HepG2 (cell line): ENCODE measurements around the gene UCN3. TPM values are rescaled to one million over a fixed set of nuclear protein-coding genes. Genes with fewer than 3 reads are reported as not detected.

ENCODE experiments used
- ATAC-seq: fragments of 200-7000 bp; cut with Tn5 transposase; 3 replicates; pipeline ENCODE4 v1.9.1; 2020; ENCODE audit warnings: mild to moderate bottlenecking, moderate library complexity
- BruUV-seq: library from RNA; stranded (reverse); fragments of 400-500 nt; replicated peaks from 2 replicates; lab custom pipeline; 2021; lab: Mats Ljungman, UMichigan
- CTCF ChIA-PET: fragments of 300-600 bp; formaldehyde crosslinking; extraction: SDS; loops from one replicate; lab custom pipeline; 2021; ENCODE audit warnings: low total read pairs, inconsistent platforms, low intra/inter-chr PET ratio; lab: Yijun Ruan, JAX
- POLR2A ChIA-PET: fragments of 350-600 bp; sonication (Branson Sonifier 250); formaldehyde crosslinking; loops from one replicate; lab custom pipeline; 2020; ENCODE audit warnings: antibody characterized with exemption, inconsistent platforms; lab: Yijun Ruan, JAX
- DNase-seq: peaks from one replicate; pipeline ENCODE4 v3.0.0-alpha.2; 2015; ENCODE audit warnings: low spot score
- FAIRE-seq: peaks from 3 replicates; lab custom pipeline; 2011; peaks lifted over from hg19 to GRCh38; lab: Jason Lieb, UNC
- H2AFZ ChIP-seq: one replicate; pipeline ENCODE4 v1.6.1; 2011; ENCODE audit warnings: low read length, inconsistent platforms
- H3K27ac ChIP-seq: fragments of 300-600 bp; 3 replicates; pipeline ENCODE4 v1.8.0; 2011; ENCODE audit warnings: mixed run types, mild to moderate bottlenecking, mixed read lengths, low read length, inconsistent platforms; ENCODE audit not compliant: insufficient read depth; ENCODE audit errors: extremely low read length
- H3K27me3 ChIP-seq, 2 experiments: fragments of 200-600 bp in 1 of 2; 2 replicates in 1 of 2; 3 replicates in 1 of 2; pipeline versions ENCODE4 v1.6.0 to v1.8.0; 2011; ENCODE audit warnings: low read length in 2 of 2, mild to moderate bottlenecking in 2 of 2, moderate library complexity in 2 of 2, inconsistent platforms in 1 of 2; ENCODE audit not compliant: insufficient read depth in 2 of 2, control insufficient read depth in 1 of 2
- H3K36me3 ChIP-seq, 2 experiments: fragments of 200-600 bp in 1 of 2; replicated peaks in 1 of 2; 2 replicates in 1 of 2; 3 replicates in 1 of 2; pipeline versions ENCODE4 v1.5.1 to v1.8.0; 2011; ENCODE audit warnings: low read length in 2 of 2, inconsistent platforms in 1 of 2; ENCODE audit not compliant: insufficient read depth in 2 of 2, control insufficient read depth in 1 of 2
- H3K4me1 ChIP-seq: 2 replicates; pipeline ENCODE4 v1.5.1; 2012; ENCODE audit warnings: low read length, inconsistent platforms; ENCODE audit not compliant: insufficient read depth
- H3K4me2 ChIP-seq: 2 replicates; pipeline ENCODE4 v1.6.0; 2011; ENCODE audit warnings: low read depth, low read length, inconsistent platforms
- H3K4me3 ChIP-seq, 3 experiments: fragments of 200-600 bp in 1 of 3; sonication (generic), shearing (Covaris generic) in 1 of 3; replicated peaks in 1 of 3; 2 replicates each; pipeline ENCODE4 v1.5.1; 2011 to 2016; ENCODE audit warnings: low read length in 3 of 3, inconsistent platforms in 2 of 3, low read depth in 2 of 3, mild to moderate bottlenecking in 2 of 3, control low read depth in 1 of 3, mixed read lengths in 1 of 3; ENCODE audit not compliant: insufficient read depth in 1 of 3
- H3K79me2 ChIP-seq: one replicate; pipeline ENCODE4 v1.6.1; 2011; ENCODE audit warnings: low read length, inconsistent platforms; ENCODE audit not compliant: insufficient read depth
- H3K9ac ChIP-seq: 2 replicates; pipeline ENCODE4 v1.6.0; 2011; ENCODE audit warnings: mild to moderate bottlenecking, low read depth, low read length, inconsistent platforms; ENCODE audit not compliant: insufficient read depth
- H3K9me3 ChIP-seq: 2 replicates; pipeline ENCODE4 v1.5.1; 2012; ENCODE audit warnings: mild to moderate bottlenecking, low read length
- H4K20me1 ChIP-seq: 2 replicates; pipeline ENCODE4 v1.6.0; 2011; ENCODE audit warnings: inconsistent platforms, mild to moderate bottlenecking, low read length, moderate library complexity; ENCODE audit not compliant: insufficient read depth
- ZNF24 ChIP-seq: fragments of 450-650 bp; IDR thresholded peaks from 2 replicates; pipeline ENCODE4 v1.6.1; 2017; ENCODE audit warnings: antibody characterized with exemption, mild to moderate bottlenecking
- WGBS: methylation state at CpG from one replicate; pipeline ENCODE4 v1.1.6; 2017; ENCODE audit warnings: low lambda C conversion rate; 5-methylcytosine and 5-hydroxymethylcytosine counted together
- in situ Hi-C: cut with HindIII; loops from 2 replicates; pipeline ENCODE4 v1.10.0; 2017; ENCODE audit warnings: low pct_unique_long_range_greater_than_20kb; ENCODE audit not compliant: extremely low pct_ligation_motif_present
- intact Hi-C: fragments of 100-400 bp; cut with micrococcal nuclease; formaldehyde crosslinking; loops from one replicate; pipeline ENCODE4 v1.10.0; 2022; ENCODE audit not compliant: unreplicated experiment
- polyA plus RNA-seq, 8 experiments: library from polyadenylated mRNA; depleted of rRNA in 3 of 8; stranded (reverse) in 7 of 8; unstranded in 1 of 8; fragments of >200 nt; fragmentation: Illumina TruSeq in 4 of 8; extraction: Trizol in 4 of 8; gene quantifications; 2 replicates each; pipeline versions ENCODE4 v1.2.1 to v1.2.3, GENCODE V29; 2011 to 2016; ENCODE audit warnings: low read depth in 4 of 8, missing spikeins in 1 of 8, mixed read lengths in 1 of 8; ENCODE audit not compliant: insufficient read depth in 1 of 8
- total RNA-seq, 5 experiments: library from RNA; depleted of rRNA; stranded (reverse); fragments of >200 nt; fragmentation: Illumina TruSeq; extraction: Trizol; gene quantifications; 2 replicates each; pipeline ENCODE4 v1.2.3, GENCODE V29; 2016; ENCODE audit warnings: low read depth in 1 of 5
- TF ChIP-seq, protein P1 (sequence below): sonication (generic); formaldehyde crosslinking; IDR thresholded peaks from 2 replicates; pipeline ENCODE4 v1.4.0; 2020; ENCODE audit warnings: mild to moderate bottlenecking, missing genetic modification reagents, borderline replicate concordance

Gene UCN3
- total and polyA plus RNA-seq, 2 of the 13 experiments (the other 11 are each of a cell fraction or from before 2014, with no cell fraction given) = not detected

DNA sequence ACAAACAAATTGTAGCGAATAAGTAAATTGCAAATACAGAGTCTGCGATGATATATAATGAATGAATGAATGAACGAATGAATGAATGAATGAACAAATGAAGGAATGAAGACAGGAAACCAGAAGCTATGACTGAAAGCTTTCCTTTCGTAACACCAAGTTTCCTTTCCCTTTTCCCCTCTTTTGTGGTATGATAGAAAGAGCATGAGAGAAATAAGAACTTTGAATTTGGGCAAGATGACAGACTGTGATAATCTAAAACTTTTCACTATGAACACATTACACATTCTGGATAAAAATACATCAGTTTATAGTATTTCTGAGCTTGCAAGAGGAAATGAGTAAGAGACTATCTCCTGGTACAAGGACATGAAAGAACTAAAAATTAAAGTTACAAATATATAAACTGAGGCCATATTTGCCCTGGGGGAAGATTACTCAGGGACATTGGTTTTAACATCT lies 8.4 kb upstream of the UCN3 start:
- no peak overlapping the region for H2AFZ ChIP-seq
- BruUV-seq = no TSS peak
- DNase-seq (no peak), FAIRE-seq (no peak), ATAC-seq (no peak)
- peak; percentile 73 for TF ChIP-seq ZNF24
- TF ChIP-seq, protein P1, sequence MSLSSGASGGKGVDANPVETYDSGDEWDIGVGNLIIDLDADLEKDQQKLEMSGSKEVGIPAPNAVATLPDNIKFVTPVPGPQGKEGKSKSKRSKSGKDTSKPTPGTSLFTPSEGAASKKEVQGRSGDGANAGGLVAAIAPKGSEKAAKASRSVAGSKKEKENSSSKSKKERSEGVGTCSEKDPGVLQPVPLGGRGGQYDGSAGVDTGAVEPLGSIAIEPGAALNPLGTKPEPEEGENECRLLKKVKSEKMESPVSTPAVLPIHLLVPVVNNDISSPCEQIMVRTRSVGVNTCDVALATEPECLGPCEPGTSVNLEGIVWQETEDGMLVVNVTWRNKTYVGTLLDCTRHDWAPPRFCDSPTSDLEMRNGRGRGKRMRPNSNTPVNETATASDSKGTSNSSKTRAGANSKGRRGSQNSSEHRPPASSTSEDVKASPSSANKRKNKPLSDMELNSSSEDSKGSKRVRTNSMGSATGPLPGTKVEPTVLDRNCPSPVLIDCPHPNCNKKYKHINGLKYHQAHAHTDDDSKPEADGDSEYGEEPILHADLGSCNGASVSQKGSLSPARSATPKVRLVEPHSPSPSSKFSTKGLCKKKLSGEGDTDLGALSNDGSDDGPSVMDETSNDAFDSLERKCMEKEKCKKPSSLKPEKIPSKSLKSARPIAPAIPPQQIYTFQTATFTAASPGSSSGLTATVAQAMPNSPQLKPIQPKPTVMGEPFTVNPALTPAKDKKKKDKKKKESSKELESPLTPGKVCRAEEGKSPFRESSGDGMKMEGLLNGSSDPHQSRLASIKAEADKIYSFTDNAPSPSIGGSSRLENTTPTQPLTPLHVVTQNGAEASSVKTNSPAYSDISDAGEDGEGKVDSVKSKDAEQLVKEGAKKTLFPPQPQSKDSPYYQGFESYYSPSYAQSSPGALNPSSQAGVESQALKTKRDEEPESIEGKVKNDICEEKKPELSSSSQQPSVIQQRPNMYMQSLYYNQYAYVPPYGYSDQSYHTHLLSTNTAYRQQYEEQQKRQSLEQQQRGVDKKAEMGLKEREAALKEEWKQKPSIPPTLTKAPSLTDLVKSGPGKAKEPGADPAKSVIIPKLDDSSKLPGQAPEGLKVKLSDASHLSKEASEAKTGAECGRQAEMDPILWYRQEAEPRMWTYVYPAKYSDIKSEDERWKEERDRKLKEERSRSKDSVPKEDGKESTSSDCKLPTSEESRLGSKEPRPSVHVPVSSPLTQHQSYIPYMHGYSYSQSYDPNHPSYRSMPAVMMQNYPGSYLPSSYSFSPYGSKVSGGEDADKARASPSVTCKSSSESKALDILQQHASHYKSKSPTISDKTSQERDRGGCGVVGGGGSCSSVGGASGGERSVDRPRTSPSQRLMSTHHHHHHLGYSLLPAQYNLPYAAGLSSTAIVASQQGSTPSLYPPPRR (CRISPR knock-in tag) = no peak
- H3K9me3 ChIP-seq = no peaks in the 10 kb centered on the region
- H3K4me2 ChIP-seq = no peak overlapping the region
- H3K27me3 ChIP-seq = peaks cover 3 to 46% of the 10 kb centered on the region in 2 experiments; a peak in 4 of 5 replicates
- no peak overlapping the region for H3K27ac ChIP-seq
- no peaks in the 10 kb centered on the region for H3K79me2 ChIP-seq
- H3K9ac ChIP-seq = no peak overlapping the region
- ChIA-PET POLR2A (no interaction called here), CTCF (no interaction called here)
- 7% methylated on average over 4 of the region's 4 CpGs for WGBS
- no peaks in the 10 kb centered on the region for H3K36me3 ChIP-seq
- intact Hi-C loops = no loop called here
- in situ Hi-C loops = no loop called here
- no peaks in the 10 kb centered on the region for H4K20me1 ChIP-seq
- no peak overlapping the region for H3K4me3 ChIP-seq
- H3K4me1 ChIP-seq = no peaks in the 10 kb centered on the region
